GM12891 (cell line): Measurements from ENCODE around the gene SLC16A4.

Experiments
- POLR2A ChIP-seq: IDR thresholded peaks from 2 replicates; pipeline ENCODE4 v1.6.1; 2011; ENCODE audit warnings: low read depth, low read length, control low read depth
- POLR2AphosphoS5 ChIP-seq: IDR thresholded peaks from 2 replicates; pipeline ENCODE4 v1.6.1; 2011; ENCODE audit warnings: low read depth, low read length, control low read depth
- SPI1 ChIP-seq: IDR thresholded peaks from 2 replicates; pipeline ENCODE4 v1.6.1; 2011; ENCODE audit warnings: low read depth, low read length, control low read depth

- no peak for TF ChIP-seq SPI1
- no peak for TF ChIP-seq POLR2A
- no peak for TF ChIP-seq POLR2AphosphoS5
Observed at GRCh38 chr1:110430901-110431300, 40.1 kb upstream of the SLC16A4 start.
